Loucy (cell line): ENCODE data around the gene F7.
"Not testable (repeated sequence)": the region's sequence is repeated elsewhere in the genome, so short reads cannot be mapped to it uniquely, and the experiment has no call there.

Experiments
- H2AFZ ChIP-seq: fragments of 200-600 bp; sonication (generic); 2 replicates; pipeline ENCODE4 v1.6.0; 2016; ENCODE audit warnings: antibody characterized with exemption, mild to moderate bottlenecking, low read length, moderate library complexity
- H3F3A ChIP-seq: fragments of 200-600 bp; 2 replicates; pipeline ENCODE4 v1.6.0; 2016; ENCODE audit warnings: antibody characterized with exemption, low read depth, mild to moderate bottlenecking
- H3K27me3 ChIP-seq: fragments of 200-600 bp; sonication (generic); 2 replicates; pipeline ENCODE4 v1.6.1; 2014; ENCODE audit warnings: low read length, mild to moderate bottlenecking; ENCODE audit not compliant: insufficient read depth, poor library complexity, severe bottlenecking
- H3K36me3 ChIP-seq: fragments of 200-600 bp; sonication (generic); 2 replicates; pipeline ENCODE4 v1.6.1; 2016; ENCODE audit warnings: low read length; ENCODE audit not compliant: insufficient read depth
- H3K4me1 ChIP-seq: fragments of 200-600 bp; sonication (generic); 2 replicates; pipeline ENCODE4 v1.5.1; 2014; ENCODE audit warnings: low read length, mild to moderate bottlenecking; ENCODE audit not compliant: insufficient read depth, poor library complexity, severe bottlenecking
- H3K4me2 ChIP-seq: fragments of 200-600 bp; sonication (generic); 2 replicates; pipeline ENCODE4 v1.6.0; 2014; ENCODE audit warnings: antibody characterized with exemption, low read length, low read depth, mild to moderate bottlenecking; ENCODE audit not compliant: poor library complexity, severe bottlenecking
- H3K4me3 ChIP-seq: fragments of 200-600 bp; sonication (generic); 2 replicates; pipeline ENCODE4 v1.5.1; 2014; ENCODE audit warnings: low read length, mild to moderate bottlenecking, mixed read lengths; ENCODE audit not compliant: poor library complexity, severe bottlenecking
- H3K79me2 ChIP-seq: fragments of 200-600 bp; sonication (generic); 2 replicates; pipeline ENCODE4 v1.6.1; 2014; ENCODE audit warnings: low read length; ENCODE audit not compliant: insufficient read depth
- H3K9ac ChIP-seq: fragments of 200-600 bp; sonication (generic); 2 replicates; pipeline ENCODE4 v1.6.0; 2014; ENCODE audit warnings: mild to moderate bottlenecking, low read depth, low read length, moderate library complexity; ENCODE audit not compliant: poor library complexity, severe bottlenecking
- H3K9me2 ChIP-seq: fragments of 200-600 bp; sonication (generic); replicated peaks from 2 replicates; pipeline ENCODE4 v1.6.1; 2016; ENCODE audit warnings: low read depth, low read length, mixed read lengths
- H3K9me3 ChIP-seq: fragments of 200-600 bp; sonication (generic); 2 replicates; pipeline ENCODE4 v1.6.1; 2014; ENCODE audit warnings: mild to moderate bottlenecking, antibody characterized with exemption, low read length, low read depth; ENCODE audit not compliant: insufficient read depth
- H4K20me1 ChIP-seq: fragments of 200-600 bp; sonication (generic); 2 replicates; pipeline ENCODE4 v1.6.0; 2014; ENCODE audit warnings: antibody characterized with exemption, low read length, mild to moderate bottlenecking; ENCODE audit not compliant: insufficient read depth, poor library complexity, severe bottlenecking
- EZH2phosphoT487 ChIP-seq: fragments of 200-600 bp; IDR thresholded peaks from 2 replicates; pipeline ENCODE4 v1.6.1; 2018; ENCODE audit warnings: antibody characterized with exemption, mild to moderate bottlenecking, moderate library complexity, borderline replicate concordance
- TF ChIP-seq, protein P1 (sequence below): fragments of 200-600 bp; sonication (generic); conservative IDR thresholded peaks from 2 replicates; pipeline ENCODE4 v1.5.1; 2014; ENCODE audit warnings: mild to moderate bottlenecking, antibody characterized with exemption, low read length

Gene F7

DNA sequence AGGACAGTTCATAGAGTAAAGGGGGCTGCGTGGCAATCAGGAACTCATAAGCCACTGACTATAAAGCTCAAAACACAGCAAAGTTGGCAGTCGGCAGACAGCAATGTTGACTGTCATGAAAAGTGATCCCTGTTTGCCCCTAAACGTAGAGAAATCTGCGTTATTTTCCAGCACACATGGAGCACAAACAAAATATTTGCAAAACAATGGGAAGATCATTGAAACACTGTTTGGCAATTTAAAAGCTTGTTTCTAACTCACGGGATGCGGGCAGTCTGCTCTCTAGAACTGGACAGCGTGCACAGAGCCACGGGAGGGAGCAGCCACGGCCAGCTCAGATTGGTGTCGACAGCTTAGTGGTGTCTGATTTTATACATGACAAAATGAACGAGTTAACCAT, 6.4 kb upstream of the F7 start:
- Histone ChIP-seq H3K4me2 (no peak overlapping the region), H3K4me1 (no peaks in the 10 kb centered on the region), H3K9me3 (no peaks in the 10 kb centered on the region), H3K4me3 (no peak overlapping the region), H3K36me3 (no peaks in the 10 kb centered on the region), H3F3A (no peaks in the 10 kb centered on the region), H3K9ac (no peak overlapping the region), H3K9me2 (no peaks in the 10 kb centered on the region), H3K79me2 (no peaks in the 10 kb centered on the region), H4K20me1 (no peaks in the 10 kb centered on the region), H3K27me3 (no peaks in the 10 kb centered on the region), H2AFZ (no peak overlapping the region)
- TF ChIP-seq, protein P1, sequence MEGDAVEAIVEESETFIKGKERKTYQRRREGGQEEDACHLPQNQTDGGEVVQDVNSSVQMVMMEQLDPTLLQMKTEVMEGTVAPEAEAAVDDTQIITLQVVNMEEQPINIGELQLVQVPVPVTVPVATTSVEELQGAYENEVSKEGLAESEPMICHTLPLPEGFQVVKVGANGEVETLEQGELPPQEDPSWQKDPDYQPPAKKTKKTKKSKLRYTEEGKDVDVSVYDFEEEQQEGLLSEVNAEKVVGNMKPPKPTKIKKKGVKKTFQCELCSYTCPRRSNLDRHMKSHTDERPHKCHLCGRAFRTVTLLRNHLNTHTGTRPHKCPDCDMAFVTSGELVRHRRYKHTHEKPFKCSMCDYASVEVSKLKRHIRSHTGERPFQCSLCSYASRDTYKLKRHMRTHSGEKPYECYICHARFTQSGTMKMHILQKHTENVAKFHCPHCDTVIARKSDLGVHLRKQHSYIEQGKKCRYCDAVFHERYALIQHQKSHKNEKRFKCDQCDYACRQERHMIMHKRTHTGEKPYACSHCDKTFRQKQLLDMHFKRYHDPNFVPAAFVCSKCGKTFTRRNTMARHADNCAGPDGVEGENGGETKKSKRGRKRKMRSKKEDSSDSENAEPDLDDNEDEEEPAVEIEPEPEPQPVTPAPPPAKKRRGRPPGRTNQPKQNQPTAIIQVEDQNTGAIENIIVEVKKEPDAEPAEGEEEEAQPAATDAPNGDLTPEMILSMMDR, result no peak
- no peak for TF ChIP-seq EZH2phosphoT487

GRCh38 chr13:113102302-113102701, 3.3 kb upstream of the F7 start:
- H3K4me3 ChIP-seq, H4K20me1 ChIP-seq, H2AFZ ChIP-seq, H3K9me3 ChIP-seq, H3K36me3 ChIP-seq, H3K9ac ChIP-seq, H3K4me2 ChIP-seq, H3K27me3 ChIP-seq, H3F3A ChIP-seq, H3K79me2 ChIP-seq, H3K9me2 ChIP-seq, H3K4me1 ChIP-seq: not testable (repeated sequence)

DNA sequence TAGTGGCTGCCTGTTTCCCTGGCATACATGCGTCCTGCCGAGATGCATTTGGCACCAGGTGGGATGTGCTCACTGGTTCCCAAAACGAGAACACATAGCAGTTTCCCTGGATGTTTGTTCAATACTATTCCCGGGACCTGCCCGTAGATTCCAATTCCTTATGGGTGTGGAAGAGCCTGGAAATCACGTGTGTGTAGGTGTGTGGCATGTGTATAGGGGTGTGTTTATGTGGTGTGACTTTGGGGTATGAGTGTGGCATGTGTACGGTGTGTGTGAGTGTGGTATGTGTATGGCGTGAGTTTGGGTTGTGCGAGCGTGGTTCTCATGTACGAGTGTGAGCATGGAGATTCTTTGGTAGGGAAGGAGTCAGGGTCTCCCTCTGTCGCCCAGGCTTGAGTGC, 2.9 kb upstream of the F7 start:
- Histone ChIP-seq H3K4me3 (no peak overlapping the region), H3K36me3 (no peaks in the 10 kb centered on the region), H3F3A (no peaks in the 10 kb centered on the region), H3K27me3 (no peaks in the 10 kb centered on the region), H3K4me1 (no peaks in the 10 kb centered on the region), H3K9me3 (no peaks in the 10 kb centered on the region), H3K79me2 (no peaks in the 10 kb centered on the region), H3K4me2 (no peak overlapping the region), H3K9me2 (no peaks in the 10 kb centered on the region), H3K9ac (no peak overlapping the region), H2AFZ (no peak overlapping the region), H4K20me1 (no peaks in the 10 kb centered on the region)
- TF ChIP-seq EZH2phosphoT487, result no peak
- TF ChIP-seq, protein P1, result no peak

DNA sequence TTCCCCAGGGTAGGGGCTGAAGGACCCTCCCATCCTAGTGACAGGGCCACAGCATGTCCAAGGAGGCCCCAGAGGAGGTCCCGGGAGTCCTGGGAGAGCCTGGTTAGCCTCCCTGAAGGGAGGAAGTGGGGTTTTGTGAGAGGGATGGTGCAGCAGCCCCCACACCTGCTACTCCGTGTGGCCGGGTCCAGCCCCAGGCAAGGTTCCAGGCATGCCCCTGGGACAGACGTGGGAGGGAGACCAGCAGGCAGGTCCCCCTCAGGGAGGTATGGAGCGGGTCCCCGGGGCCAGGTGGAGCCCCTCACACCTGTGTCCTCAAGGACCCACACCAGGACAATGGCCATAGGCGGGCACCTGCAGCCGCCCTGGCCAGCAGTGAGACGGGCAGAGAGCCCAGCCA, 1.9 kb upstream of the F7 start:
- Histone ChIP-seq H3K36me3 (no peaks in the 10 kb centered on the region), H3K79me2 (no peaks in the 10 kb centered on the region), H4K20me1 (no peaks in the 10 kb centered on the region), H3K9ac (no peak overlapping the region), H3K4me3 (no peak overlapping the region), H3K4me2 (no peak overlapping the region), H3K9me2 (no peaks in the 10 kb centered on the region), H3K9me3 (no peaks in the 10 kb centered on the region), H3F3A (no peaks in the 10 kb centered on the region), H3K4me1 (no peaks in the 10 kb centered on the region), H2AFZ (no peak overlapping the region), H3K27me3 (no peaks in the 10 kb centered on the region)
- TF ChIP-seq EZH2phosphoT487, result no peak
- TF ChIP-seq, protein P1, result no peak
